ENCODE results near the gene KLHL8.
"Not testable (repeated sequence)": the region's sequence is repeated elsewhere in the genome, so short reads cannot be mapped to it uniquely, and the experiment has no call there.

KLHL8 gene

DNA sequence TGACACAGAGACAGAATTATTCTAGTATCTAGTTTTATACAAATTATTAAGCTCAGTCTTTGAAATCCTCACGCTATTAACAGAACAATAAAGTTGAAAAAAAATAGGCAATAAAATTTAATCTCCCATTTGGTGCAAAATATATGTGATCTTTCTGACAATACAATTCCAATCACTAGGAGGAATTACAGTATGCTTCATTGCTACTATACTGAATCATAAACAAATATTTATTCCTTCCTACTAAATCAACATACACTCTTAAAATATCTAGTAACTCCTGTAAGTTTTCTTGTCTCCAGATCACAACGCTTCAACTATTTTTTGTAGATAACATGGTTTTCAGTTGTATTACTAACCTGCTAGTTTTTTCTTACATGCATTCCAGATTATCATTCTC lies 45.7 kb downstream of the KLHL8 start:
- TF ChIP-seq ZNF274 (IDR thresholded peaks at IDR 0.05; ENCODE audit: low read depth, low read length): no peak
- H3K4me3 ChIP-seq (ENCODE audit: low read length): no peak overlapping the region

DNA sequence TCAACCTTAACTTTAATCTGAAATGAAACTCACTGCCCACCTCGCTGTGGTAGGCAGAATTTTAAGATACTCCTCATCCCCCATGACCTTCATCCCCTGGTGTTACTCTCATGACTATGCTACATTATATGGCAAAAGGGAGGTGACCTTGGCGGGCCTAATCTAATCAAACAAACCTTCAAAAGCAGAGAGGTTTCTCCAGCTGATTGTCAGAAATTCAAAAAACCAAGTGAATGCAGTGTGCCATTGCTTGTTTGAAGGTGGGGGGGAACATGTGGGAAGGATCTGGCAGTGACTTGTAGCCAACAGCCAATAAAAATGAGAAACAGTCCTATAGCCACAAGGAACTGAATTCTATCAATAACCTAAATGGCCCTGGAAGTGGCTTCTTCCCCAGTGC lies 48.5 kb downstream of the KLHL8 start:
- no peak for TF ChIP-seq ZNF274 (IDR thresholded peaks at IDR 0.05; ENCODE audit: low read depth, low read length)
- H3K4me3 ChIP-seq (ENCODE audit: low read length): no peak overlapping the region

GRCh38 chr4:87166296-87166854 lies 54.0 kb downstream of the KLHL8 start:
- no peak overlapping the region for H3K4me3 ChIP-seq (ENCODE audit: low read length)
- TF ChIP-seq ZNF274 (IDR thresholded peaks at IDR 0.05; ENCODE audit: low read depth, low read length): no peak

DNA sequence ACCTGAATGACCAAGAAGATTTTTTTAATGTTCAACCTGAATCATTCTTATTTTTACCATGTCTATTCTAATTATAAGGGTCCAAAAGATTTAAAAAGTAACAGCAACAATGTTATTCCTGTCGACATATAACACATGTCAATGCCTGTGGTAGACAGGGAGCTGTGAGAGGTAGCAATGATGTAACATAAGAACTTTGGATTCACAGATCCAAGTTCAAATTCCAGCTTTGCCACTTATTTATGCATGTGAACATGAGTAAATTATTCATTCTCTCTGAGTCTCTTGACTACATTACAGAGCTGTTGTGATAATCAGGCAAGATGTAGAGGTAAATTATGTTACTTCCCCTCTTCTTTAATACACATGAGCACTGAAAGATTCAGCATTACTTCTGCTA lies 54.5 kb downstream of the KLHL8 start:
- H3K4me3 ChIP-seq (ENCODE audit: low read length): no peak overlapping the region
- TF ChIP-seq ZNF274 (IDR thresholded peaks at IDR 0.05; ENCODE audit: low read depth, low read length): no peak

- H3K4me3 ChIP-seq (ENCODE audit: low read length): no peak overlapping the region
Observed at GRCh38 chr4:87153078-87153870, 67.1 kb downstream of the KLHL8 start.

GRCh38 chr4:87152310-87153041 lies 67.9 kb downstream of the KLHL8 start:
- H3K4me3 ChIP-seq (ENCODE audit: low read length): no peak overlapping the region
- no peak for TF ChIP-seq ZNF274 (IDR thresholded peaks at IDR 0.05; ENCODE audit: low read depth, low read length)

More at GRCh38 chr4:87153078-87153870, 67.1 kb downstream of the KLHL8 start:
- TF ChIP-seq ZNF274 (IDR thresholded peaks at IDR 0.05; ENCODE audit: low read depth, low read length): no peak

DNA sequence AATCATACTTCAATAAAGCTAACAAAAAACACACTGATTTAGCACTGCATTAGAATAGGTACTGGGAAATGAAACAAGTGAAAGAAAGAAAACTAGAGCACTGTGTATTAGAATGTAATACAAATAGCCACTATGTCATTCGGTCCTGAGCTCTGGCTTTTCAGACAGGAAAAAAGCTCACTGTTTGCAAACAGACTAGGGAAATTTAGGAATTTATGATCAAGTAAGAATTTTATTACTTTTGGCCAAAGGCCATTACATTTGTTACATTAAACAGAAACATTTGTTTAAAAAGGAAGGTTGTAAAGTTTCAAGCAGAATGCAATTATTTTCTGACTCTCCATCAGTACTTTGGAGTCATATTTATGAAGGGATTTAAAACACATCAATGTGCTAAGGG lies 68.7 kb downstream of the KLHL8 start:
- no peak for TF ChIP-seq ZNF274 (IDR thresholded peaks at IDR 0.05; ENCODE audit: low read depth, low read length)
- no peak overlapping the region for H3K4me3 ChIP-seq (ENCODE audit: low read length)

DNA sequence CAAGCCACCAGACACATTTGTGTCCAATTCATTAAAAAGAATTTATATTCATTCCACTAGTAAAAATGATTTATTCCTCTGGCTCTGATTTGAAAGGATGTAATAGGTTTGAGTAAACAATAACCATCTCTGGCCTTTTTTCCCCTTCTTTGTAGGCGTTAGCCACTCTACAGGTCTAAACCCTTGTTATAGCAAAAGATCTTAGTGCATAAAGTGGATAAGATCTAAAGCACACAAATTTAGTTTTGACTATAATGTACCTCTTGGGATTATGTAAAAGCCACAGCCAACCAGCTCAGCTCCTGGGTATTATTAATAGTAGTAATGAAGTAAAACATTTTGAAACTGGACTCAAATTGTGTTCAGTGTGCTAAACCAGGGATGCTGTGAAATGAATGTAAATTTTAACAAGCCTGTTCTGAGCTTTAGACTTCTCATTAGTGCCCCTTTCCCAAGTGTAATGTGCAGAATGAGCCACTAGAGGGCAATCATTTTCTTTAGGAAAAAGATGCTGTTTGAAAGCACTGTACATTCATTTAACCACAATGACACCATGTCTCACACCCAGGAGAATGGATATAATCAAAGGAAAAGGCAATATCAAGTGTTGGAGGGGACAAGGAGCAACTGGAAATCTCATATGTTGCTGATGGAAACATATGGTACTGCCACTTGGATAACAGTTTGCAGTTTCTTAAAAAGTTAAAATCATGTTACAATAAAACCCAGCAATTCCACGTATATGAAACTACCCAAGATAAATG lies 69.7 kb downstream of the KLHL8 start:
- no peak for TF ChIP-seq ZNF274 (IDR thresholded peaks at IDR 0.05; ENCODE audit: low read depth, low read length)

GRCh38 chr4:87147116-87147515 lies 73.3 kb downstream of the KLHL8 start:
- no peak overlapping the region for H3K4me3 ChIP-seq (ENCODE audit: low read length)
- TF ChIP-seq ZNF274 (IDR thresholded peaks at IDR 0.05; ENCODE audit: low read depth, low read length): no peak

More for the DNA sequence above, 69.7 kb downstream of the KLHL8 start:
- no peak overlapping the region for H3K4me3 ChIP-seq (ENCODE audit: low read length)

- H3K4me3 ChIP-seq (ENCODE audit: low read length): not testable (repeated sequence)
Observed at GRCh38 chr4:87145934-87146333, 74.5 kb downstream of the KLHL8 start.

GRCh38 chr4:87144356-87144755 lies 76.1 kb downstream of the KLHL8 start:
- no peak overlapping the region for H3K4me3 ChIP-seq (ENCODE audit: low read length)
- no peak for TF ChIP-seq ZNF274 (IDR thresholded peaks at IDR 0.05; ENCODE audit: low read depth, low read length)

DNA sequence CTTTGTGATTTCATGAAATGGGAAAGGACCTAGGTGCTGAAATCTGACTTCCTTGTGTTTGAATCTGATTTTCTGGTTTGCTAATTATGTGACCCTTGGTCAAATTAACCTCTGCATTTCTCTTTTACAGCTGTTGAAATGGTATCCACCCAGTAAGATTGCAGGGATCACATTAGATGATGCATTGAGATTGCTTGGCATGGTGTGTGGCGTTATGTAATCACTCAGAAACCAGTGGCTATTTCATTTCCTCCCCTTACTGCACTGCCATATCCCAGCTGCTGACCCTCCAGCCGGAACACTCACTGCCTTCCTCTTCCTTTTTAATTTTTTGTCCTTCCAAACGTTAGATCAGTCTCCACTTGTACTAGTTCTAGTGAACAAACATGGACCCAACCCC lies 79.0 kb downstream of the KLHL8 start:
- H3K4me3 ChIP-seq (ENCODE audit: low read length): no peak overlapping the region
- no peak for TF ChIP-seq ZNF274 (IDR thresholded peaks at IDR 0.05; ENCODE audit: low read depth, low read length)

DNA sequence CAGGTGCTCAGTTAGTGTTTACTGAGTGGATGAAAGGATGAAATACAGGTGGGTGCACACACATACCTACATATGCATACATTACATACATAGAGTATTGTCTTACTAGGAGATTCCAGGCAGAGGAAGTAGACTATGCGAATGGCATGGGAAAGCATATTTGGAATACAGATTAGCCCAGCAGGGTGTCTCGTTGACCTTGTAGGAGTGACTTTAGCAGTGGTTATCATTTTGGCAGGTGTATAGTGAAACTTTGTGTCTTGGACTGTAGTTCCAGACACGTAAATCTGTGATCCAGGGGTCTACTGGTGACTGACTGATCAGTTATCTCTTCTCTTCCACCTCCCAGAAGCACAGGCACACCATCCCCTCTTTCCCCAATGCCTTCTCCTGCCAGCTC lies 86.3 kb downstream of the KLHL8 start:
- TF ChIP-seq ZNF274 (IDR thresholded peaks at IDR 0.05; ENCODE audit: low read depth, low read length): no peak
- no peak overlapping the region for H3K4me3 ChIP-seq (ENCODE audit: low read length)

DNA sequence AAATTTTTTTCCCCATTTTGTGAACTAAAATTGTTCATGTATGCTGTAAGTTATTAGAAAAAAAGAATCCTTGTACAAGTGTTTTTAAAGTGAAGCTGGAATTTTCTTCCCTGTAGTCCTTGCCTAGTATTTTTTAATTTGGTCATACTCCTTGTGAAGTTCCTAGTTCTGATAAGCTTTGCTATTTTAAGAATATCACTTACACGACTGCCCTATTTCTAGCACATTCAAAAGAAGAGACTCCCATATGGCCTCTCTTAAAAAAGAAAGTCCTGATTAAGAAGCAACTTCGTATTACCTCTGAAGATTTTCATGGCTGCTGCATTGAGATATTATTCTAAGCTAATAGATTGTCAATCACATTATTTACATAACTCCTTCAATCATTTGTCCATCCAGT lies 87.2 kb downstream of the KLHL8 start:
- TF ChIP-seq ZNF274 (IDR thresholded peaks at IDR 0.05; ENCODE audit: low read depth, low read length): no peak

More for the DNA sequence above, 87.2 kb downstream of the KLHL8 start:
- no peak overlapping the region for H3K4me3 ChIP-seq (ENCODE audit: low read length)

Measured in GM08714 (cell line).